ENCODE measurements around the gene KANK3.
A peak's percentile ranks its signal among the peaks of the same experiment; 100 is the strongest.
"Not testable (repeated sequence)": the region's sequence is repeated elsewhere in the genome, so short reads cannot be mapped to it uniquely, and the experiment has no call there.

Gene KANK3

GRCh38 chr19:8323781-8324185 lies 19.3 kb downstream of the KANK3 start:
- Mint-ChIP-seq H3K27ac (no peak overlapping the region), H3K27me3 (peaks cover 29% of the 10 kb centered on the region), H3K4me3 (no peak overlapping the region), H3K36me3 (ENCODE audit: low read depth) (peaks cover 38% of the 10 kb centered on the region), H3K4me1 (ENCODE audit: low read depth) (peaks cover 54% of the 10 kb centered on the region), H3K9me3 (peaks cover 8% of the 10 kb centered on the region)
- intact Hi-C loops (cut with micrococcal nuclease): loop anchor here (10.0 kb wide), 1 partner anchor 59 kb away; no protein-coding TSS in a partner anchor

GRCh38 chr19:8322638-8322997 lies 20.4 kb downstream of the KANK3 start:
- H3K27me3 Mint-ChIP-seq: peaks cover 18% of the 10 kb centered on the region
- intact Hi-C loops (cut with micrococcal nuclease): loop anchor here (10.0 kb wide), 1 partner anchor 58 kb away; no protein-coding TSS in a partner anchor
- peaks cover 47% of the 10 kb centered on the region for H3K4me1 Mint-ChIP-seq (ENCODE audit: low read depth)
- peaks cover 8% of the 10 kb centered on the region for H3K9me3 Mint-ChIP-seq
- peak overlapping the region; percentile 90 for H3K4me3 Mint-ChIP-seq
- H3K27ac Mint-ChIP-seq: peak overlapping the region; percentile 93
- peaks cover 38% of the 10 kb centered on the region for H3K36me3 Mint-ChIP-seq (ENCODE audit: low read depth)

DNA sequence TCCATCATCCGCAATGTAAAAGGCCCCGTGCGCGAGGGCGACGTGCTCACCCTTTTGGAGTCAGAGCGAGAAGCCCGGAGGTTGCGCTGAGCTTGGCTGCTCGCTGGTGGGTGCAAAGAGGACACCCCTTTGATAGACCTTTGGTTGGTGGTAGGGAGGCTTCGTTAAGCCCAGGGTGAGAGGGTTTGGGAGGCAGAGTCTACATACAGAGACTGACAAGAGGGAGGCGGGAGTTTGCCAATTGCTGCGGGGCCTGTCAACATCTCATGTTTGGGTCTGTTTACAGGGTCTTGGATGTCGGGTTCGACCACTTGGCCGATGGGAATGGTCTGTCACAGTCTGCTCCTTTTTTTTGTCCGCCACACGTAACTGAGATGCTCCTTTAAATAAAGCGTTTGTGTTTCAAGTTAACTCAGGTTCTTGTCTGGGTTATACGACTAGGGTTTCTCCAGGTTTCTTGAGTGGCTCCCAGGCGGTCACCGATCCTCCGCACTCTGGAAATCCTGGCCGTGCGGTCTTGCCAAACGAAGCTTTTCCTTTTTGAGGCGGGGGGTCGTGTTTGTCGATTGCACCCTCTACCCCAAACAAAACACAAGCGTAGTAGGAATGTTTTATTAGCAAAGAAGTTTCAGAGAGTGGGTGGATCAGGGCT lies 20.9 kb downstream of the KANK3 start:
- Mint-ChIP-seq H3K27me3 (peaks cover 13% of the 10 kb centered on the region), H3K9me3 (peaks cover 6% of the 10 kb centered on the region), H3K4me3 (peak overlapping the region; percentile 90), H3K4me1 (ENCODE audit: low read depth) (peaks cover 47% of the 10 kb centered on the region), H3K27ac (peak overlapping the region; percentile 93), H3K36me3 (ENCODE audit: low read depth) (peaks cover 43% of the 10 kb centered on the region)
- intact Hi-C loops (cut with micrococcal nuclease): loop anchor here (10.0 kb wide), 1 partner anchor 57 kb away; no protein-coding TSS in a partner anchor

DNA sequence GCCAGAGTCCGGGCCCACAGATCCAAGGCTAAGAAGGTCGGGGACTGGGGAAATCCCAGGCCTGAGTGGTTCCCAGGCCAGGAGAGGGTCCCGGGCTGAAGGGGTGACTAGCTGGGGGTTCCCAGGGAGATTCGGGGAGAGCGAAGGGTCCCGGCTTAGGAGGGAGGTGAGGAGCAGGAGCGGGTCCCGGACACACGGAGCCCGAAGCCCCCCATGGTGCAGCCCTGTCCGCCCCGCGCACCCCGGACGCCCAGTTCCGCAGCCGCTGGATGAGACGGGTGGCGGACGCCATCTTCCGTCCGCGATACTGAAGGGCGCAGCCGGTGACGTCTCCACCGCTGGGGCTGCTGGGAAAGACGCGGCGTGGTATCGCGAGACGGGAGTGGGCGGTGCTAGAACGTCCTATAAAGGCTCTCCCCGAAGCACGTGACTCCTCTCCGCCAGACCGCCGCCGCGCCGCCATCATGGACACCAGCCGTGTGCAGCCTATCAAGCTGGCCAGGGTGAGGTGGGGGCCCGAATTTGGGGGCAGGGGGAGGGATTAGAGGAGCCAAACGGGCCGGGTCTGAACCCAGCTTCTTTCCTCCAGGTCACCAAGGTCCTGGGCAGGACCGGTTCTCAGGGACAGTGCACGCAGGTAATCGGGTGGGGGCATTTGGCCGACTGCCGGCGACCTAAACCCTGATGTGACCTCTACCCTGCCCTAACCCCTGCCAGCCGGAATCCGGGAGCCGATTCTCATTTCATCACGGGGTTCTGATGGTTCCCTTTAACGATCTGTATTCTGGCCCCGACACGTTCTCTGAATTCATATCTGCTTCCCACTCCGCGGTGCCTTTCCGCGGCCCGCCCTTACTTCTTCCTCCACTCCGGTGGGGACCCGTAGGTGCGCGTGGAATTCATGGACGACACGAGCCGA lies 21.7 kb downstream of the KANK3 start, which contains the start of the genes NDUFA7 and RPS28:
Gene NDUFA7 (minus strand): TSS at position 309 of the 919 bp plus-strand sequence. CDS start 17 bp downstream, at position 292.
Gene RPS28 (plus strand): TSS at position 430 of the 919 bp plus-strand sequence. CDS start 35 bp downstream, at position 465.
- Mint-ChIP-seq H3K4me3 (peak within 1 kb of the TSS; percentile 90), H3K27ac (peak within 1 kb of the TSS; percentile 93), H3K4me1 (ENCODE audit: low read depth) (peaks cover 47% of the 10 kb centered on the region), H3K36me3 (ENCODE audit: low read depth) (peaks cover 51% of the 10 kb centered on the region), H3K27me3 (peaks cover 6% of the 10 kb centered on the region), H3K9me3 (no peaks in the 10 kb centered on the region)
- intact Hi-C loops (cut with micrococcal nuclease): loop anchor here (10.0 kb wide), 1 partner anchor 57 kb away; no protein-coding TSS in a partner anchor

DNA sequence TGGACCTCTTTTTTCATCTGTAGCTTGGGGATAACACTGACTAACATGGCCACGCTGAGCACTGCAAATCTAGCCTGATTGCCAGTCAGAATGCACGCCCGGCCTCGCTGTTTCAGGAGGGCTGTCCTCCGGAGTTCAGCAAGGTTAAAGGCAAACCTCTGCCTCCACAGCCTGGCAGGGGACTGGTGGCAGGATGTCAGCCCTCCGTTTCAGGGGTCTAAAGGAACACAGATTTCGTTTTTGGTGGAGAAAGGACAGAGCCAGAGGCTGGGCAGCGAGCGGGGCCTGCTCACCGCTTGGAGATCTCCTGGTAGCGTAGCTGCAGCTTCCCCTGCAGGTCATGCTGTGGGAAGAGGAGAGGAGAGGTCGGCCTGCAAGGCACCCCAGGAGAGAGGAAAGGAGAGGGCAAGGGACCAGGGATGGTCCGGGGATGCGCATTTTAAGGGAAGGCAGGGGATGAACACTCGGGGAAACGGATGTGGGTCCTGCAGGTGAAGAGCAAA lies 22.4 kb downstream of the KANK3 start:
- Mint-ChIP-seq H3K4me1 (ENCODE audit: low read depth) (peaks cover 47% of the 10 kb centered on the region), H3K9me3 (no peaks in the 10 kb centered on the region), H3K36me3 (ENCODE audit: low read depth) (peaks cover 58% of the 10 kb centered on the region), H3K27ac (peak overlapping the region; percentile 93), H3K27me3 (peaks cover under 1% of the 10 kb centered on the region), H3K4me3 (peak overlapping the region; percentile 90)
- intact Hi-C loops (cut with micrococcal nuclease): loop anchor here (10.0 kb wide), 1 partner anchor 56 kb away; no protein-coding TSS in a partner anchor

DNA sequence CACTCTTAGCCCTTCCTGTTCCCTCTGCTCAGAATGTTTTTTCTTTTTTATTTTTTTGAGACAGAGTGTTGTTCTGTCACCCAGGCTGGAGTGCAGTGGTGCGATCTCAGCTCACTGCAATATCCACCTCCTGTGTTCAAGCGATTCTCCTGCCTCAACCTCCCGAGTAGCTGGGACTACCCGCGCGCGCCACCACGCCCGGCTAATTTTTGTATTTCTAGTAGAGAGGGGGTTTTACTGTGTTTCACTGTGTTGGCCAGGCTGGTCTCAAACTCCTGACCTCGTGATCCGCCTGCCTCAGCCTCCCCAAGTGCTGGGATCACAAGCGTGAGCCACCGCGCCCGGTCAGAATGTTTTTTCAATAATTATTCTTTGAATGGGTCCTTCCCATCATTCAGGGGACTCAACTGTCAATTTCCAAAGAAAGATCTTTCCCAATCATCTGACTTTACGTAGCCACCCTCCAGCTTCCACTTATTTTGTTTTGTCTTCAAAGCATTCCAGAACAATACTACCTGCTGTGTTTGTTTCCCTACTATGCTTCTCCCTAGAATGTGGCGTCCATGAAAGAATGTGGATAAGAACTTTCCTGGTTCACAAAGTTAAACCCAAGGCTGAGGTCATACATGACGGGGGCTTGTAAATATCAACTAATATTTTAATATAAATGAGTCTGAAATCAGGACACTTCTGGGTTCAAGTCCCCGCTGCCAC lies 23.1 kb downstream of the KANK3 start:
- Mint-ChIP-seq H3K36me3 (ENCODE audit: low read depth) (peaks cover 64% of the 10 kb centered on the region), H3K27me3 (no peaks in the 10 kb centered on the region), H3K4me3 (peak overlapping the region; percentile 90), H3K9me3 (no peaks in the 10 kb centered on the region), H3K4me1 (ENCODE audit: low read depth) (peaks cover 47% of the 10 kb centered on the region), H3K27ac (peak overlapping the region; percentile 93)
- intact Hi-C loops (cut with micrococcal nuclease): loop anchor here (10.0 kb wide), 2 partner anchors 55 to 165 kb away; no protein-coding TSS in a partner anchor

GRCh38 chr19:8318835-8319234 lies 24.2 kb downstream of the KANK3 start:
- intact Hi-C loops (cut with micrococcal nuclease): loop anchor here (10.0 kb wide), 1 partner anchor 164 kb away; no protein-coding TSS in a partner anchor
- H3K4me3 Mint-ChIP-seq, H3K27ac Mint-ChIP-seq, H3K9me3 Mint-ChIP-seq, H3K27me3 Mint-ChIP-seq: not testable (repeated sequence)
- peaks cover 36% of the 10 kb centered on the region for H3K4me1 Mint-ChIP-seq (ENCODE audit: low read depth)
- H3K36me3 Mint-ChIP-seq (ENCODE audit: low read depth): peaks cover 72% of the 10 kb centered on the region

DNA sequence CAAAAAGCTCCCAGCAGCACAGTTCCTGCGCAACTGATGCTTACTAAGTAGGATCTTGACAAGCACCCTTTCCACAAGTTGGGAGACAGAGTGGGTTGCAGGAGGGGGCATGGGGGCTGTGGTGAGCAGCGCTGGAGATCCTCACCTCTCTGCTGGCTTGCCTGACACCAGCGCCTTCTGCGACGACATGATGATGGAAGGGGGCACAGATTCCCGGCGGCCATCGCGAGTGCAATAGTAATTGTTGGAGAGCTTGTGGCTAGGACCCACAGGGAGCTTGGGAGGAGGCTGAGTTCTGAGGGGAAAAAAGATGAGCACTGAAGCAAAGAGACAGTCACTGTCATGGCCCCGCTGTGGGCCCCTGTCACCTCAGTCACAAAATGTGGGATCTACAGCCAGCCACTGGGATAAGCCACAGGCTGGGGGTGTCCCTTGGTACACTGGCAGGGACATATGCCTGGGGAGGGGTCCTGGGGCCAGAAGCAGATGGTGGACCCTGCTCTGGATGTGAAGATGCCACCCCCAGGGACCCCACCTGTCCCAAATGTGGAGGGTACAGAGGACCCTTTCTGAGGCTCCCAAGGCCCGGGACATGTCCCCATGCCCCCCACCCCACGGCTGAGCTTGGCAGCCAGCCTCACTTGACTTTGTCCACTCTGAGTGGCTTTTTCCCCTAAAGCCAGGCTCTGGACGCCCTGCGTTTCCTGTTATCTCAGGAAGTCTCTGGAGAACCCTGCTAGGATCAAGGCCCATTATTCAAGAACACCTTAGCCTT lies 26.5 kb downstream of the KANK3 start:
- peaks cover 24% of the 10 kb centered on the region for H3K4me1 Mint-ChIP-seq (ENCODE audit: low read depth)
- peaks cover 72% of the 10 kb centered on the region for H3K36me3 Mint-ChIP-seq (ENCODE audit: low read depth)
- H3K4me3 Mint-ChIP-seq: no peak overlapping the region
- no peaks in the 10 kb centered on the region for H3K9me3 Mint-ChIP-seq
- H3K27me3 Mint-ChIP-seq: no peaks in the 10 kb centered on the region
- intact Hi-C loops (cut with micrococcal nuclease): loop anchor here (10.0 kb wide), 1 partner anchor 162 kb away; no protein-coding TSS in a partner anchor
- H3K27ac Mint-ChIP-seq: no peak overlapping the region

DNA sequence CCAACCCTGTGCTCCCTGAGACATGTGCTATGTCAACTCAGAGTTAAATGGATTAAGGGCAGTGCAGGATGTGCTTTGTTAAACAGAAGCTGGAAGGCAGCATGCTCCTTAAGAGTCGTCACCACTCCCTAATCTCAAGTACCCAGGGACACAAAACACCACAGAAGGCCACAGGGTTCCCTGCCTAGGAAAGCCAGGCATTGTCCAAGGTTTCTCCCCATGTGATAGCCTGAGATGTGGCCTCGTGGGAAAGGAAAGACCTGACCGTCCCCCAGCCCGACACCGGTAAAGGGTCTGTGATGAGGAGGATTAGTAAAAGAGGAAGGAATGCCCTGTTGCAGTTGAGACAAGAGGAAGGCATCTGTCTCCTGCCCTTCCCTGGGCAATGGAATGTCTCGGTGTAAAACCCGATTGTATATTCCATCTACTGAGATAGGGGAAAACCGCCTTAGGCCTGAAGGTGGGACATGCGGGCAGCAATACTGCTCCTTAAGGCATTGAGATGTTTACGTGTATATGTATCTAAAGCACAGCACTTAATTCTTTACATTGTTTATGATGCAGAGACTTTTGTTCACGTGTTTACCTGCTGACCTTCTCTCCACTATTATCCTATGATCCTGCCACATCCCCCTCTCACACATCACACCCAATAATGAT lies 28.0 kb downstream of the KANK3 start:
- intact Hi-C loops (cut with micrococcal nuclease): loop anchor here (10.0 kb wide), 1 partner anchor 160 kb away; no protein-coding TSS in a partner anchor
- not testable (repeated sequence) for H3K9me3 Mint-ChIP-seq, H3K27ac Mint-ChIP-seq, H3K4me3 Mint-ChIP-seq, H3K27me3 Mint-ChIP-seq
- H3K4me1 Mint-ChIP-seq (ENCODE audit: low read depth): peaks cover 18% of the 10 kb centered on the region
- H3K36me3 Mint-ChIP-seq (ENCODE audit: low read depth): peaks cover 75% of the 10 kb centered on the region

GRCh38 chr19:8311461-8312260 lies 31.4 kb downstream of the KANK3 start:
- no peaks in the 10 kb centered on the region for H3K9me3 Mint-ChIP-seq
- peaks cover 83% of the 10 kb centered on the region for H3K36me3 Mint-ChIP-seq (ENCODE audit: low read depth)
- H3K27ac Mint-ChIP-seq: no peak overlapping the region
- peaks cover 31% of the 10 kb centered on the region for H3K4me1 Mint-ChIP-seq (ENCODE audit: low read depth)
- H3K4me3 Mint-ChIP-seq: no peak overlapping the region
- intact Hi-C loops (cut with micrococcal nuclease): loop anchor here (10.0 kb wide), 1 partner anchor 157 kb away; no protein-coding TSS in a partner anchor
- peaks cover 13% of the 10 kb centered on the region for H3K27me3 Mint-ChIP-seq

- H3K4me3 Mint-ChIP-seq: no peak overlapping the region
- H3K4me1 Mint-ChIP-seq (ENCODE audit: low read depth): peaks cover 40% of the 10 kb centered on the region
- H3K27me3 Mint-ChIP-seq: peaks cover 23% of the 10 kb centered on the region
- H3K36me3 Mint-ChIP-seq (ENCODE audit: low read depth): peaks cover 72% of the 10 kb centered on the region
- H3K27ac Mint-ChIP-seq: peak overlapping the region; percentile 22
- H3K9me3 Mint-ChIP-seq: no peaks in the 10 kb centered on the region
- intact Hi-C loops (cut with micrococcal nuclease): loop anchor here (10.0 kb wide), 1 partner anchor 156 kb away; no protein-coding TSS in a partner anchor
These were observed 32.6 kb downstream of the KANK3 start for GRCh38 chr19:8310342-8311055.

All from dendritic cell treated with granulocyte-macrophage colony-stimulating factor and Interleukin-4, amounts not matched to agents 40 ng/mL and 50 ng/mL, for 4 days (primary cell).